Islet of Langerhans (tissue), 1 donor: ENCODE results near the gene MPZL2.
"Not testable (repeated sequence)": the region's sequence is repeated elsewhere in the genome, so short reads cannot be mapped to it uniquely, and the experiment has no call there.

Experiments
- FAIRE-seq: peaks from one replicate; lab custom pipeline; 2011; peaks lifted over from hg19 to GRCh38; lab: Jason Lieb, UNC

The MPZL2 gene

GRCh38 chr11:118263695-118264568 lies at the start of gene MPZL2:
Gene MPZL2, minus strand, starts transcription at chr11:118264297. Its CDS starts 144 bp downstream, at chr11:118264153.
- FAIRE-seq: no peak

- no peak for FAIRE-seq
These were observed 49.1 kb upstream of the MPZL2 start for GRCh38 chr11:118313242-118313641.

- FAIRE-seq: no peak
These were observed 48.2 kb upstream of the MPZL2 start for GRCh38 chr11:118312328-118312727.

- no peak for FAIRE-seq
These were observed 47.4 kb upstream of the MPZL2 start for GRCh38 chr11:118311518-118311917.

GRCh38 chr11:118310781-118311485 lies 46.8 kb upstream of the MPZL2 start:
- FAIRE-seq: no peak

GRCh38 chr11:118310271-118310670 lies 46.2 kb upstream of the MPZL2 start:
- no peak for FAIRE-seq

- not testable (repeated sequence) for FAIRE-seq
These were observed 45.0 kb upstream of the MPZL2 start for GRCh38 chr11:118308995-118309528.

GRCh38 chr11:118306556-118306955 lies 42.5 kb upstream of the MPZL2 start:
- no peak for FAIRE-seq

GRCh38 chr11:118305726-118306125 lies 41.6 kb upstream of the MPZL2 start:
- FAIRE-seq: no peak

- no peak for FAIRE-seq
These were observed 40.6 kb upstream of the MPZL2 start, which contains the start of gene CD3E for GRCh38 chr11:118304568-118305248. Gene CD3E, plus strand, starts transcription at chr11:118304730. Its CDS starts 223 bp downstream, at chr11:118304953.

- no peak for FAIRE-seq
These were observed 40.1 kb upstream of the MPZL2 start for GRCh38 chr11:118304227-118304567.

GRCh38 chr11:118301600-118302195 lies 37.6 kb upstream of the MPZL2 start:
- FAIRE-seq: no peak

GRCh38 chr11:118295815-118296454 lies 31.8 kb upstream of the MPZL2 start:
- FAIRE-seq: no peak

- no peak for FAIRE-seq
These were observed 31.1 kb upstream of the MPZL2 start for GRCh38 chr11:118295199-118295598.

GRCh38 chr11:118294053-118294452 lies 30.0 kb upstream of the MPZL2 start:
- FAIRE-seq: no peak

- FAIRE-seq: no peak
These were observed 27.5 kb upstream of the MPZL2 start for GRCh38 chr11:118291477-118292135.

- no peak for FAIRE-seq
These were observed 26.8 kb upstream of the MPZL2 start for GRCh38 chr11:118290923-118291322.

GRCh38 chr11:118289401-118289800 lies 25.3 kb upstream of the MPZL2 start:
- FAIRE-seq: no peak

GRCh38 chr11:118287006-118287405 lies 22.9 kb upstream of the MPZL2 start:
- FAIRE-seq: no peak

GRCh38 chr11:118286545-118286944 lies 22.4 kb upstream of the MPZL2 start:
- FAIRE-seq: no peak

- FAIRE-seq: no peak
These were observed 19.8 kb upstream of the MPZL2 start for GRCh38 chr11:118283756-118284350.
